Keratinocyte (primary cell): Measurements from ENCODE around the gene ANKRD10.

Experiments
- CTCF ChIP-seq, 3 experiments: IDR thresholded peaks in 1 of 3; conservative IDR thresholded peaks in 1 of 3; optimal IDR thresholded peaks in 1 of 3; 2 replicates in 2 of 3; 3 replicates in 1 of 3; pipeline versions ENCODE3 to v1.5.1; 2011; ENCODE audit warnings: low read length in 3 of 3, mild to moderate bottlenecking in 3 of 3, moderate library complexity in 2 of 3, control low read depth in 1 of 3, inconsistent platforms in 1 of 3; ENCODE audit not compliant: insufficient read depth in 2 of 3; ENCODE audit errors: extremely low read depth in 1 of 3
- EZH2 ChIP-seq: IDR thresholded peaks from one replicate; pipeline ENCODE4 v1.6.1; 2012; ENCODE audit warnings: inconsistent platforms, mild to moderate bottlenecking, low read length, moderate library complexity

GRCh38 chr13:110932588-110932987, 17.7 kb upstream of the ANKRD10 start:
- TF ChIP-seq CTCF (optimal IDR thresholded peaks at IDR 0.05 in 1 of 3, IDR thresholded peaks at IDR 0.05 in 1 of 3, conservative IDR thresholded peaks at IDR 0.05 in 1 of 3; ENCODE audit: extremely low read depth in 1 of 3, insufficient read depth in 2 of 3, low read length in 3 of 3) (no peak), EZH2 (no peak)
